CD14-positive monocyte (primary cell): ENCODE data around the gene DES. TPM values are rescaled to one million over a fixed set of nuclear protein-coding genes. Genes with fewer than 3 reads are reported as not detected.
A peak's percentile ranks its signal among the peaks of the same experiment; 100 is the strongest.

Experiments used
- DNase-seq, 3 donors: peaks; one replicate each; pipeline ENCODE4 v3.0.0-alpha.2; 2011 to 2022
- H2AFZ ChIP-seq: 2 replicates; pipeline ENCODE4 v1.6.0; 2012; ENCODE audit warnings: mild to moderate bottlenecking, low read depth, low read length, inconsistent platforms; ENCODE audit not compliant: insufficient read depth, poor library complexity, severe bottlenecking
- H3K27ac ChIP-seq, 2 donors: 1 replicate in 1 of 2; 2 replicates in 1 of 2; pipeline ENCODE4 v1.5.1; 2012 to 2013; ENCODE audit warnings: low read length in 2 of 2, control low read depth in 1 of 2, inconsistent platforms in 1 of 2, low read depth in 1 of 2, mild to moderate bottlenecking in 1 of 2
- H3K27me3 ChIP-seq, 2 donors: one replicate each; pipeline versions ENCODE4 v1.6.0 to v1.6.1; 2011 to 2013; ENCODE audit warnings: low read length in 2 of 2; ENCODE audit not compliant: control insufficient read depth in 2 of 2, insufficient read depth in 2 of 2
- H3K36me3 ChIP-seq, 2 donors: replicated peaks in 1 of 2; 1 replicate in 1 of 2; 2 replicates in 1 of 2; pipeline versions ENCODE4 v1.5.1 to v1.6.1; 2012 to 2013; ENCODE audit warnings: low read length in 2 of 2, control low read depth in 1 of 2, inconsistent platforms in 1 of 2, mild to moderate bottlenecking in 1 of 2; ENCODE audit not compliant: insufficient read depth in 2 of 2, control insufficient read depth in 1 of 2
- H3K4me1 ChIP-seq, 2 donors: 1 replicate in 1 of 2; 2 replicates in 1 of 2; pipeline versions ENCODE4 v1.5.1 to v1.6.1; 2012 to 2013; ENCODE audit warnings: low read length in 2 of 2, control low read depth in 1 of 2, inconsistent platforms in 1 of 2, mild to moderate bottlenecking in 1 of 2, moderate library complexity in 1 of 2; ENCODE audit not compliant: insufficient read depth in 2 of 2, control insufficient read depth in 1 of 2
- H3K4me2 ChIP-seq: replicated peaks from 2 replicates; pipeline ENCODE3; 2012; ENCODE audit warnings: low read length, moderate library complexity, mild to moderate bottlenecking; ENCODE audit not compliant: poor library complexity, severe bottlenecking; ENCODE audit errors: extremely low read depth
- H3K4me3 ChIP-seq, 3 experiments: fragments of 200-600 bp in 1 of 3; sonication (generic) in 1 of 3; replicated peaks in 1 of 3; 1 replicate in 2 of 3; 2 replicates in 1 of 3; pipeline ENCODE4 v1.5.1; 2011 to 2013; ENCODE audit warnings: low read length in 3 of 3, mild to moderate bottlenecking in 3 of 3, control low read depth in 2 of 3, low read depth in 2 of 3, inconsistent platforms in 1 of 3, moderate library complexity in 1 of 3
- H3K79me2 ChIP-seq: 2 replicates; pipeline ENCODE4 v1.6.0; 2012; ENCODE audit warnings: mild to moderate bottlenecking, control low read depth, inconsistent platforms, low read length, moderate library complexity; ENCODE audit not compliant: insufficient read depth
- H3K9ac ChIP-seq: 2 replicates; pipeline ENCODE4 v1.6.0; 2017; ENCODE audit warnings: low read length, mild to moderate bottlenecking; ENCODE audit not compliant: insufficient read depth, poor library complexity, severe bottlenecking
- H3K9me3 ChIP-seq, 2 donors: replicated peaks in 1 of 2; 1 replicate in 1 of 2; 2 replicates in 1 of 2; pipeline versions ENCODE4 v1.5.1 to v1.6.1; 2012 to 2013; ENCODE audit warnings: low read length in 2 of 2, control low read depth in 1 of 2; ENCODE audit not compliant: control insufficient read depth in 1 of 2, insufficient read depth in 1 of 2
- H4K20me1 ChIP-seq: 2 replicates; pipeline ENCODE4 v1.6.0; 2012; ENCODE audit warnings: mild to moderate bottlenecking, low read length, control low read depth, moderate library complexity; ENCODE audit not compliant: insufficient read depth
- H3K27ac Mint-ChIP-seq, 7 donors: one replicate each; pipeline ENCODE4 v1.8.0; 2020; ENCODE audit warnings: mild to moderate bottlenecking in 7 of 7, mixed read lengths in 7 of 7, moderate library complexity in 6 of 7, inconsistent platforms in 2 of 7
- H3K27me3 Mint-ChIP-seq, 3 donors: one replicate each; pipeline ENCODE4 v1.8.0; 2021 to 2022; ENCODE audit warnings: low read depth in 3 of 3, mild to moderate bottlenecking in 3 of 3, mixed read lengths in 3 of 3, moderate library complexity in 3 of 3, inconsistent platforms in 1 of 3
- H3K36me3 Mint-ChIP-seq, 2 donors: one replicate each; pipeline ENCODE4 v1.8.0; 2020; ENCODE audit warnings: mixed read lengths in 2 of 2, inconsistent platforms in 1 of 2, mild to moderate bottlenecking in 1 of 2
- H3K4me1 Mint-ChIP-seq: one replicate; pipeline ENCODE4 v1.8.0; 2020; ENCODE audit warnings: mild to moderate bottlenecking, mixed read lengths
- H3K4me3 Mint-ChIP-seq, 2 donors: one replicate each; pipeline ENCODE4 v1.8.0; 2020; ENCODE audit warnings: mild to moderate bottlenecking in 2 of 2, mixed read lengths in 2 of 2, moderate library complexity in 1 of 2
- H3K9me3 Mint-ChIP-seq, 7 donors: one replicate each; pipeline ENCODE4 v1.8.0; 2020 to 2022; ENCODE audit warnings: mixed read lengths in 7 of 7, mild to moderate bottlenecking in 6 of 7, moderate library complexity in 6 of 7, inconsistent platforms in 2 of 7
- WGBS: methylation state at CpG from one replicate; pipeline ENCODE4 v1.1.5; 2013; ENCODE audit warnings: missing lambda C conversion rate; ENCODE audit not compliant: insufficient coverage; 5-methylcytosine and 5-hydroxymethylcytosine counted together
- intact Hi-C, 2 donors: fragments of 100-400 bp; cut with micrococcal nuclease; formaldehyde crosslinking; loops; one replicate each; pipeline versions ENCODE4 v1.15.0 to v1.15.1; 2023
- polyA plus RNA-seq, 3 donors: library from polyadenylated mRNA; depleted of rRNA in 1 of 3; unstranded in 2 of 3; stranded (reverse) in 1 of 3; fragments of 300-500 nt in 2 of 3; fragments of >200 nt in 1 of 3; fragmentation: Illumina TruSeq in 2 of 3; gene quantifications; 1 replicate in 2 of 3; 2 replicates in 1 of 3; pipeline ENCODE4 v1.2.3, GENCODE V29; 2012 to 2021
- TF ChIP-seq, protein P1 (sequence below): fragments of 200-600 bp; IDR thresholded peaks from one replicate; pipeline ENCODE4 v1.8.0; 2022; ENCODE audit warnings: antibody characterized with exemption, mild to moderate bottlenecking

The DES gene
- polyA plus RNA-seq, 3 donors: 2.4 to 4.0 (median 2.4) TPM

GRCh38 chr2:219419331-219420197 is 1.4 kb downstream of the DES start:
- peak overlapping the region; percentile 1 for H3K9ac ChIP-seq
- no peaks in the 10 kb centered on the region for H3K9me3 ChIP-seq
- H4K20me1 ChIP-seq: no peaks in the 10 kb centered on the region
- DNase-seq: peak in 2 of 3 donors; percentile 6 to 15
- Mint-ChIP-seq H3K27me3 (peaks cover 43 to 61% (median 49%) of the 10 kb centered on the region in 3 donors), H3K4me3 (peak overlapping the region in 1 of 2 donors; percentile 80), H3K9me3 (peaks cover 0 to 4% (median 2%) of the 10 kb centered on the region in 7 donors), H3K27ac (peak overlapping the region in 3 of 7 donors; percentile 10 to 76 (median 19)), H3K36me3 (no peaks in the 10 kb centered on the region), H3K4me1 (peaks cover 27% of the 10 kb centered on the region)
- no peaks in the 10 kb centered on the region for H3K36me3 ChIP-seq
- TF ChIP-seq, protein P1, sequence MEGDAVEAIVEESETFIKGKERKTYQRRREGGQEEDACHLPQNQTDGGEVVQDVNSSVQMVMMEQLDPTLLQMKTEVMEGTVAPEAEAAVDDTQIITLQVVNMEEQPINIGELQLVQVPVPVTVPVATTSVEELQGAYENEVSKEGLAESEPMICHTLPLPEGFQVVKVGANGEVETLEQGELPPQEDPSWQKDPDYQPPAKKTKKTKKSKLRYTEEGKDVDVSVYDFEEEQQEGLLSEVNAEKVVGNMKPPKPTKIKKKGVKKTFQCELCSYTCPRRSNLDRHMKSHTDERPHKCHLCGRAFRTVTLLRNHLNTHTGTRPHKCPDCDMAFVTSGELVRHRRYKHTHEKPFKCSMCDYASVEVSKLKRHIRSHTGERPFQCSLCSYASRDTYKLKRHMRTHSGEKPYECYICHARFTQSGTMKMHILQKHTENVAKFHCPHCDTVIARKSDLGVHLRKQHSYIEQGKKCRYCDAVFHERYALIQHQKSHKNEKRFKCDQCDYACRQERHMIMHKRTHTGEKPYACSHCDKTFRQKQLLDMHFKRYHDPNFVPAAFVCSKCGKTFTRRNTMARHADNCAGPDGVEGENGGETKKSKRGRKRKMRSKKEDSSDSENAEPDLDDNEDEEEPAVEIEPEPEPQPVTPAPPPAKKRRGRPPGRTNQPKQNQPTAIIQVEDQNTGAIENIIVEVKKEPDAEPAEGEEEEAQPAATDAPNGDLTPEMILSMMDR: no peak
- H3K4me1 ChIP-seq: peaks cover 21 to 36% of the 10 kb centered on the region in 2 donors
- no peaks in the 10 kb centered on the region for H3K79me2 ChIP-seq
- H3K27ac ChIP-seq: no peak overlapping the region
- peak overlapping the region; percentile 53 for H2AFZ ChIP-seq
- WGBS: 92% methylated on average over 5 of the region's 9 CpGs
- peaks cover 8 to 40% of the 10 kb centered on the region in 2 donors for H3K27me3 ChIP-seq
- peak overlapping the region in 1 of 3 experiments; percentile 16 for H3K4me3 ChIP-seq
- peak overlapping the region; percentile 30 for H3K4me2 ChIP-seq
- intact Hi-C loops: loop anchor here in 1 of 2 donors (10.0 kb wide), 1 partner anchor 195 kb away; no protein-coding TSS in a partner anchor

- Mint-ChIP-seq H3K4me1 (peaks cover 27% of the 10 kb centered on the region), H3K36me3 (no peaks in the 10 kb centered on the region), H3K27me3 (peaks cover 38 to 52% (median 52%) of the 10 kb centered on the region in 3 donors), H3K9me3 (peaks cover 0 to 4% (median 2%) of the 10 kb centered on the region in 7 donors), H3K4me3 (no peak overlapping the region), H3K27ac (no peak overlapping the region)
- H3K4me1 ChIP-seq: peaks cover 21 to 36% of the 10 kb centered on the region in 2 donors
- no peak overlapping the region for H3K4me2 ChIP-seq
- H3K36me3 ChIP-seq: no peaks in the 10 kb centered on the region
- TF ChIP-seq, protein P1: no peak
- no peaks in the 10 kb centered on the region for H3K9me3 ChIP-seq
- H4K20me1 ChIP-seq: no peaks in the 10 kb centered on the region
- H3K27me3 ChIP-seq: peaks cover 8 to 38% of the 10 kb centered on the region in 2 donors
- H3K27ac ChIP-seq: no peak overlapping the region
- H2AFZ ChIP-seq: no peak overlapping the region
- DNase-seq: no peak
- H3K79me2 ChIP-seq: no peaks in the 10 kb centered on the region
- WGBS: 100% methylated on average over 5 of the region's 8 CpGs
- H3K9ac ChIP-seq: no peak overlapping the region
- no peak overlapping the region for H3K4me3 ChIP-seq
- intact Hi-C loops: loop anchor here in 1 of 2 donors (10.0 kb wide), 1 partner anchor 194 kb away; no protein-coding TSS in a partner anchor
These were observed 2.5 kb downstream of the DES start for GRCh38 chr2:219420687-219421086.
